Activated CD4-positive, alpha-beta T cell treated with anti-CD3 and anti-CD28 coated beads for 1 hour (primary cell): ENCODE results near the gene FRAS1.

ENCODE experiments used
- DNase-seq: peaks from one replicate; pipeline ENCODE4 v3.0.0-alpha.2; 2020

The FRAS1 gene

DNA sequence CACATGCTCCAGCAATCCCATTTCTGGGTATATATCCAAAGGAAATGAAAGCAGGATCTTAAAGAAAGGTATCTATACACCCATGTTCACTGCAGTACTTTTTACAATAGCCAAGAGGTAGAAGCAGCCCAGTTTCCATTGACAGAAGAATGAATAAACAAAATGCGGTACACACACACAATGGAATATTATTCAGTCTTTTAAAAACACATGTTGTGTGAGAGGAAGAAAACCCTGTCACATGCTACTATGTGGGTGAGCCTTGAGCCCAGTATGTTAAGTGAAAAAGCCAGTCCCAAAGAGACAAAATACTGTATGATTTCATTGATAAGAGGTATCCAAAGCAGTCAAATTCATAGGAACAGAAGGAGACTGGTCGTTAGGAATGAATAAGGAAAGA, 500.7 kb downstream of the FRAS1 start:
- DNase-seq, result no peak

- no peak for DNase-seq
Observed at GRCh38 chr4:78558410-78558809, 501.3 kb downstream of the FRAS1 start.

GRCh38 chr4:78560296-78560963, 503.3 kb downstream of the FRAS1 start:
- DNase-seq, result no peak

DNA sequence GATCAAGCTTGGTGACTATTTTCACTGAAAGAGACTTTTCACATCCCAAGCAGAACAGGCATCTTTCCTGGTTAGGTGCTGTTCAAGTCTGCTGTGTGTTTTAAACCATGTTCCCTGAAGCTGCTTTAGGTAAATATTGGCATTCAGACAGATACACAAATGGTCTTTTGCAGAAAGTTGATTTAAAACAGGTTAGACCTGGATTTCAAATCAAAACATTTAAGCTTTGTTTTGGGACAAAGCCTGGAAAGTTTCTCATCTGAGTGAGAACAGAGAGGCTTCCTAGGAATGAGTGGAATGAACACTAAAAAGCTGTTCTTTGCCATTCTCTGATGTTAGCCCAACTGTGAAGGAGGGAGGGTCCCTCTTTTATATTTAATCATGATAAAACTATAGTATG, 504.6 kb downstream of the FRAS1 start:
- no peak for DNase-seq

DNA sequence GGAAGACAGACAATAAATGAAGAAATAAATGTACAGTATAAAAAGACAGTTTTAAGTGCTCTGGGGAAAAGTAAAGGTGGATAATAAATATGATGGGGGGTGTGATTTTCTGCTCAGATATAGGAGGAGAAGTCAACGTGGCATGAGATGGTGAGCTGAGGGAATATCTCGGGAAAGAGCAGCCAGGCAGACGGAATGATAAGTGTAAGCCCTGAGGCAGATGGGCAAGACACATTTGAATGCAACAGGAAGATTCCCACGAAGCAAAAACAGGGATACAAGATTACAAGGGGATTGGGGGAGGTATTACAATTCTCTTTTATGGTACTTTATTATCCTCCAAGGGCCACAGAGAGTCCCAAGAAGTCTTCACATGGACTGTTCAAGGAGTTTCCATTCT, 505.6 kb downstream of the FRAS1 start:
- DNase-seq, result no peak

DNA sequence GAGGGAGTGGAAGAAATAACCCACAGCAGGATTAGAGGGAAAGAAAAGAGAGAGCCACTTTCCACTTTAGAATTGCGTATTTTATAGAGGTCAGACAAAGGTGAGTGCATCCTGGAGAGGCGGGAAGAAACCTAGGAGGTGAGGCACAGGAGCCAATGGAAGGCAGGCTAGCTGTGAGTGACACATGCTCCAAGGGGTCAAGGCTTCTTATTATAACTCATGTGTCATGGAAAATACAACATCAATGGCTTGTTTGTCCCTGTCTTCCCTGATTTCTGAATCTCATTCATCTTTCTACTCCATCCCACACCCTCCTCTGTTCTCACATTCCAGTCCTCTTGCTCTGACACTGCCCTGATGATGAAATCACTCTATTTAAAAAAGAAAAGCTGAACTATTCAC, 508.8 kb downstream of the FRAS1 start:
- DNase-seq, result no peak

DNA sequence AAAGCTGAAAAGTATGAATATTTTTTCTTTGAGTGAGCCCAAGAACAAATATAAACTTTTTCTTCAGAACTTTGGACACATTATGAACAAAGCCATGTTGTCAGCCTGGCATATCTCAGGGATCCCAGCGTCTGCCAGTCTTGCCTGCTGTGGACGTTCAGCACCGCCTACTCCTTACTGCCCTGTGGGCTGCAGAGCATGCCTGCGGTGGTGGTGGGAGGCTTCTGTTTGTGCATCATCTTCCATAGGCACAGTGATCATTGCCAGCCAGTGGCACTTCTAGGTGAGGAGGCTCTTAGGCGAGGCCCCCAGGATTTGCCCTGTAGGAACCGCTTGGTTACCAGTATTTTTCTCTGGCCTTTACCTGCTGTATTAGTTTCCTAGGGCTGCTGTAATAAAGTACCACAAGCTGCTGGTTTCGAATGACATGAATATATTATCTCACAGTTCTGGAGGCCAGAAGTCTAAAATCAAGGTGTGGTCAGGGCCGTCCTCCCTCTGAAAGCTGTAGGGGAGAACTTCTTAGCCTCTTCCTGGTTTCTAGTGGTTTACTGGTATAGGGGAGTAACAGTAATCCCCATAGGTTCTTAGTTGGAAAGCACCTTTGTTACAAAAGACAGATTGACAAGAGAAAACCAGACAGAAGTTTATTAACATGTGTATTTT, 509.8 kb downstream of the FRAS1 start:
- DNase-seq, result no peak

- DNase-seq, result no peak
Observed at GRCh38 chr4:78567500-78568060, 510.5 kb downstream of the FRAS1 start.

- no peak for DNase-seq
Observed at GRCh38 chr4:78568640-78569305, 511.6 kb downstream of the FRAS1 start.

GRCh38 chr4:78569306-78569821, 512.2 kb downstream of the FRAS1 start:
- DNase-seq, result no peak

- no peak for DNase-seq
Observed at GRCh38 chr4:78570117-78570516, 513.0 kb downstream of the FRAS1 start.

DNA sequence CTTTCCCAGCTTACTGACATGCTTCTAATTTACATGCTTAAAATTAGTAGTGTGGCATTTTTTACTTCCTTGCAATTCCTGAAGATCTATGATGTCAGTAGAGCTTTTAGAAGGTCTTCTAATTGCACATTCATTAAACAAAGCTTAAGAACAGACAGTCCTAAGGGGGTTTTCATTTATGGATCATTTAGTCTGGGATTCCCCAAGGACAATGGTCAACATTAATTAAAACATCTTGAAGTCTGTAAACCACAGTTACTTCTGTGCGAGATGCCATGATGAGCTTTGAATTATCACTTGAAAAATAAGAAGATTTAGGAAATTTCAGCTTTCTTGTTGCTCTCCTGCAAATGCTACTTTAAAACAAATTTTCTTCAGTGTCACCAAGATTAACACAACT, 514.7 kb downstream of the FRAS1 start:
- no peak for DNase-seq

- no peak for DNase-seq
Observed at GRCh38 chr4:78578674-78579425, 521.7 kb downstream of the FRAS1 start.

DNA sequence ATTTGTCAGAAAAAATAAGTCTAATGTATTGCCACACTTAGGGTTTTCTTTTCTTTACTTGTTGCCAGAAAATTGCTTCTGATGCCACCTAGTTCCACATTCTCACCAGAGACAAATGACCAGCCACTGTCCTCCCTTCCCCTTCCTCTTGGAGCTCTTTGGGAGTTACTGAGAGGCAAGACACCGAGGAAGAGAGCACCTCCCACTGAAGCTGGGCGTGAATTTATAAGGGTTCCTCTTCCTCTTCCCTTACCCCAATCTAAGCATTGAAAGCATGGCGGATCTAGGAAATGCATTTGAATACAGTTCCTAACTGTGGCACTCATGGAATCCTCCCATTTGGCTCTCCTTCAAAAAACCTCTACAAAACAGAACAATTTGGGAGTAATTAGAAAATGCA, 524.5 kb downstream of the FRAS1 start:
- no peak for DNase-seq

DNA sequence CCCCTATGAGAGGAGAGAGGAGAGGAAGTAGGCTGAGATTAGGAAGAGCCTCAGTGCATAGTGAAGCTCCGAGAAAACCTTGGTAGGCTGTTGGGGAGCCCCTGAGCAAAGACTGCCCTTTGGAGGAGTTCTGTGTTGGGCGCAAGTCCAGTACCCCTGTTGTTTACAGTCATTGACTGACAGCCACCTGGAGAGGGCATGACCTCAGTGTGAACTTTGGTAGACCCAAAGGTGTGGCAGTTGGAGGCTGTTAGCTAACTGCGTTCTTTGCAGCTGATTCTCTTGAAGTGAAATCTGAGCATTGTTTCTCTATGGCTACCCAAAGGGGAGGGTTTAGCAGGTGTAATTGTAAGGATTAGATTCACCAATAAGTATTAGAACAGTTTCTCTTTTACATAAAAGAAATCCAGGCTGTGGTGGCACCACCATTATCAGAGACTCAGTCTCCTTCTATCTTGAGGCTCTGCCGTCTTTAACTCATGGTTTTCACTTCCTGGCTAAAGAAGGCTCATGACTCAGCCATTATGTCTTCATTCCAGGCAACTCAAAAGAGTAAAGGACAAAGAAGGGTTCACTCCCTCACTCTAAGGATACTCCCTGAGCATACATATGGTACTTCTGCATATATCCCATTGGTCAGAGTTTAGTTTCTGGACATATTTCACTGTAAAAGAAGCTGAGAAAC, 527.9 kb downstream of the FRAS1 start:
- no peak for DNase-seq

DNA sequence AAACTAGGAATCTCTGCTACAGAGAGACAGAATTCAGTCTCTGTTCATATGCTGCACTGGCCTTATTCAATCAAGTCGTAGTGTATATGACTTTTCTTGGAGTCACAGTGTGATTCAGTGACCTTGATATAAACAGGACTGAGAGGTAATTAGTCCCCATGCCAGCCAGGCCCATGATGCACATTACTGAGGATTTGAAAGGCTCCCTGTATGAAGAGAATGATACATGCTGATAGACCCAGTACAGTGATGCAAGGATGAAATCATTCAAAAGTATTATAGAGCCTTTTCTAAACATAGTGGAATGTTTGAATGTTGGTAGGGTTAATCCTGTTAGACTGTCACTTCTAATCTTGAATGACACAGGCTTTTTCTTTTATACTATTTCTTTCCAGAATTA, 528.5 kb downstream of the FRAS1 start:
- DNase-seq, result no peak

- no peak for DNase-seq
Observed at GRCh38 chr4:78588894-78589545, 531.9 kb downstream of the FRAS1 start.

DNA sequence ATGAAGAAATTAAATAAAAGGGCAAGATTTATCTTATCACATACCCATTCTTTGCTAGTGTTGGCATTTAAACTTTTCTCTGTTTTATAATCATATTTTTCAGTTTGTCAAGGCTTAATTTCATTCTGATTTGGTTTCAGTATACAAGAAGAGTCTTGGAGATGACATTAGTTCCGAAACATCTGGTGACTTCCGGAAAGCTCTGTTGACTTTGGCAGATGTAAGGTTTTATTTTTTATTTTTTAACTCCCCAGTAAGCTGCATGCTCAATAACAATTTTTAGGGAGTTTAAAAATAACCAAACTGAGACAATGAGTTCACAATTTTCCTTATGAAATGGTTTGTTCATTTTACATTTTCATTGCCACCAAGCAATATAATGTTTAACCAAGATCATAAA, 534.3 kb downstream of the FRAS1 start:
- no peak for DNase-seq

GRCh38 chr4:78592088-78592783, 535.1 kb downstream of the FRAS1 start:
- no peak for DNase-seq
